ENCODE measurements around the gene RAD51B.

Gene RAD51B

GRCh38 chr14:68571114-68571591 is 751.6 kb downstream of the RAD51B start:
- no peak for TF ChIP-seq CTCF (IDR thresholded peaks at IDR 0.05; ENCODE audit: borderline replicate concordance, insufficient read depth, low read depth, low read length)
- H3K4me3 ChIP-seq (ENCODE audit: low read depth, low read length): no peak overlapping the region

GRCh38 chr14:68571928-68572525 is 752.4 kb downstream of the RAD51B start:
- TF ChIP-seq CTCF (IDR thresholded peaks at IDR 0.05; ENCODE audit: borderline replicate concordance, insufficient read depth, low read depth, low read length): no peak
- no peak overlapping the region for H3K4me3 ChIP-seq (ENCODE audit: low read depth, low read length)

GRCh38 chr14:68573126-68573525 is 753.5 kb downstream of the RAD51B start:
- no peak for TF ChIP-seq CTCF (IDR thresholded peaks at IDR 0.05; ENCODE audit: borderline replicate concordance, insufficient read depth, low read depth, low read length)
- no peak overlapping the region for H3K4me3 ChIP-seq (ENCODE audit: low read depth, low read length)

- TF ChIP-seq CTCF (IDR thresholded peaks at IDR 0.05; ENCODE audit: borderline replicate concordance, insufficient read depth, low read depth, low read length): no peak
- H3K4me3 ChIP-seq (ENCODE audit: low read depth, low read length): no peak overlapping the region
Measured at GRCh38 chr14:68573722-68574121, 754.1 kb downstream of the RAD51B start.

- no peak overlapping the region for H3K4me3 ChIP-seq (ENCODE audit: low read depth, low read length)
- TF ChIP-seq CTCF (IDR thresholded peaks at IDR 0.05; ENCODE audit: borderline replicate concordance, insufficient read depth, low read depth, low read length): no peak
Measured at GRCh38 chr14:68574461-68574860, 754.9 kb downstream of the RAD51B start.

- no peak for TF ChIP-seq CTCF (IDR thresholded peaks at IDR 0.05; ENCODE audit: borderline replicate concordance, insufficient read depth, low read depth, low read length)
- no peak overlapping the region for H3K4me3 ChIP-seq (ENCODE audit: low read depth, low read length)
Measured at GRCh38 chr14:68574906-68575305, 755.3 kb downstream of the RAD51B start.

GRCh38 chr14:68575426-68575825 is 755.8 kb downstream of the RAD51B start:
- no peak for TF ChIP-seq CTCF (IDR thresholded peaks at IDR 0.05; ENCODE audit: borderline replicate concordance, insufficient read depth, low read depth, low read length)
- no peak overlapping the region for H3K4me3 ChIP-seq (ENCODE audit: low read depth, low read length)
